OCI-M2 (cell line): Measurements from ENCODE around the gene RERE.

Experiments used
- DNase-seq: peaks from one replicate; lab custom pipeline; 2025; ENCODE audit not compliant: unreplicated experiment; lab: John Stamatoyannopoulos, UW

RERE gene

DNA sequence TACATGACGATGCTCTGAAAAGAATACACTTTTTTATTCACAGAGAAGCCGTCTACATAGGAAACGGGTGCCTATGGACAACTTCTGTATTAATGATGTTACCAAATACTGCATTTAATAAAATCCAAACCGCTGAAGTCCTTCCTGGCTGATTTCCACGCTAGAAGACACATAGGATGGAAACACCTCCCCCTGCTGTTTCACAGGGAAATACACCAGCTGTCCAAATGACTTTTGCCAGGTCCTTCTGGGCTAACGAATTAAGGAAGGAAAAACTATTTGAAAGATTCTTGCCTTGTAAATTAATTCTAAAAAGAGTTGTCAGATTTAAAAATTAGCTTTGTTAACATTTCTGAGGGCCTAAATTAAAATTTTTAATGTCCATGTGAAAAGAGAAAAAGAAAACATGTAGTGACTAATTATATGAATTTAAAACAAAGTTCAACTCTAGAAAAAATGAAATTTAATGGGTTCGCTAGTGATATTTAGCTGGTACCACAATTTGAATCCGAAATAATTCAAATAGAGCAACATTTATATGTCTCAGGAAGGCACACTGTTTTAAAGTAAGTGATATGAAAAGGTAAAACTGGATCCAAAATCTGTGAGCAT, 146.0 kb downstream of the RERE start:
- no peak for DNase-seq

DNA sequence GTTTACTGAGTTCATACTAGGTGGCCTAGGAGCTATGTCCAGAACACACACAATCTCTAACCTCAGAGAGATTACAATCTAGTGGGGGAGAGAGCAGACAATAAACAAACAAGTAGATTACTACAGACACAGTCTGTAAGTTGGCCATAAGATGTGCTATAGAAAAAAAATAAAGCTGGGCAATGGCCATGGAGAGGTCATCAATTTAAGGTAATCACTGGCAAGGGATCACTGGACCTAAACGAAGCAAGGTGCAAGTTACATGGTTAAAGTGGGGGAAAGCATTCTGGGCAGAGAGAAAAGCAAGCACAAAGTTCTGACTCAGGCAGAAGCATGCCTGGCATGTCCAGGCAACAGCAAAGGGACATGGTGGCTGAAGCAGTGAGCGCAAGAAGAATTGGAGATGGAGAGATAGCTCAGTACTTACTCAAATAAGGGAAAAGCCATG, 147.0 kb downstream of the RERE start:
- no peak for DNase-seq

- no peak for DNase-seq
Measured at GRCh38 chr1:8669606-8670335, 147.7 kb downstream of the RERE start.

DNA sequence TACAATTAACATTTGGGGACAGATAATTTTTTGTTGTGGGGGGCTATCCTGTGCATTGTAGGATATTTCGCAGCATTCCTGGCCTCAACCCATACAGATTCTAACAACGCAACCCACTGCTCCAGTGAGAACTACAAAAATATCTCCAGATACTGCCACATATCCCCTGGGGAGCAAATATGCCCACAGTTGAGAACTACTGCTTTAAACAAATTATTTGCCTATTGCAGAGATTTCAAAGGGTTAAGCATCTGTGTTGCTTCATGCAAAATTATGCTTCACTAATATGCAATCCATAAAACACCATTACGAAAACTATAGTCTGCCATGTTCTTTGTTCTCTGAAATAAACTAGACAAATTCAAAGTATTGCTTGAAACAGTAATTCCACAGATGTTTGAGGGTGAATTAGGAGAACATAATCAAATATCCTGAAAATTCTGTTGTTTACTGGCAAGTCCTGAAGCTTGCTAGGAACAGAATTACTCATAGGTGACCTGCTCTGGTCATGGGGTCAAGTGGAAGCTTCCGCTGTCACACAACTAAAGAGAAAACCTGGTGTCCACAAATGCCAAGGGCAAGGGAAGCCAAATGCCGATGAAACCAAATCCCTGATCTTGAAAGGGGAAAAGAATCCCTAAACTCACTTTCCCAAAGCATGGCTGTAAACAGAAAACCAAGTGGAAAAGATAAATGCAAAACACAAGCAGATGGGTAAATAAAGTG, 149.4 kb downstream of the RERE start:
- DNase-seq, result no peak

- DNase-seq, result no peak
Measured at GRCh38 chr1:8666389-8667167, 150.9 kb downstream of the RERE start.

DNA sequence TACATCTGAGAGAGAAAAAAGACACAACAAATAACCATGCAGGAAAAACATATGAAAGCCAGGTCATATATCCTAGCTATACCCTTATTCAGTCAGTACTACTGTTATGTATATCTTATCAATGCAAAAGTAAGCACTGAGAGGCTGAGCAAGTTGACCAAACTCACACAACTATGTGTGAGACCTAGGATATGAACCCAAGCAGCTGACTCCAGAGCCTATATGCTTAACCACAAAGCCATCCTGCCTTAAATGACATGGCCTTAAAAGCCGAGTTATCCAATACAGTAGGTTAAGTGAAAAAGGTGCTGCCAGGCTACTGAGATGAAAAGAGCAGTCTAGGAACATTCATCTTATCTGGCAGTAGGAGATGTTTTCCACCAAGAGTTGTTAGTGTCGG, 151.6 kb downstream of the RERE start:
- no peak for DNase-seq

- no peak for DNase-seq
Measured at GRCh38 chr1:8664887-8665286, 152.6 kb downstream of the RERE start.

DNA sequence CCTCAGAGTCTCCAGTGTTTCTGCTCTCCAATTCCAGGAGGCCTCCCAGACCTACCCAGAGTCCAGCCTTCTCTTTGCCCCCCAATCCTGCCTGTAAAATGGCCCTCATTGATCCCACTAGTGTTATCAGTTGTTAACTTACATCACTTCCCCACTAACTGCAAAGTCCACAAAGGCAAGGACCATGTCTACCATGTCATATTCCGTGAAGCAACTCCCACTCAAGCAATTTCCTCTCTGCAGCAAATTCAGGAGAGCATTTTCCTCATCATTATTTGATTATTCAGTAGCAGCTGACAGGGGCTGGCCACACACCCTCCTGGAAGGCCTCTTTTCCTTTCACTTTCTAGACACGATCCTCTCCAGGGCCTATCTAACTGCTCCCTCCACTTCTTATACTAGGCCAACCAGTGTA, 153.5 kb downstream of the RERE start:
- DNase-seq, result no peak

- no peak for DNase-seq
Measured at GRCh38 chr1:8663090-8663802, 154.2 kb downstream of the RERE start.

DNA sequence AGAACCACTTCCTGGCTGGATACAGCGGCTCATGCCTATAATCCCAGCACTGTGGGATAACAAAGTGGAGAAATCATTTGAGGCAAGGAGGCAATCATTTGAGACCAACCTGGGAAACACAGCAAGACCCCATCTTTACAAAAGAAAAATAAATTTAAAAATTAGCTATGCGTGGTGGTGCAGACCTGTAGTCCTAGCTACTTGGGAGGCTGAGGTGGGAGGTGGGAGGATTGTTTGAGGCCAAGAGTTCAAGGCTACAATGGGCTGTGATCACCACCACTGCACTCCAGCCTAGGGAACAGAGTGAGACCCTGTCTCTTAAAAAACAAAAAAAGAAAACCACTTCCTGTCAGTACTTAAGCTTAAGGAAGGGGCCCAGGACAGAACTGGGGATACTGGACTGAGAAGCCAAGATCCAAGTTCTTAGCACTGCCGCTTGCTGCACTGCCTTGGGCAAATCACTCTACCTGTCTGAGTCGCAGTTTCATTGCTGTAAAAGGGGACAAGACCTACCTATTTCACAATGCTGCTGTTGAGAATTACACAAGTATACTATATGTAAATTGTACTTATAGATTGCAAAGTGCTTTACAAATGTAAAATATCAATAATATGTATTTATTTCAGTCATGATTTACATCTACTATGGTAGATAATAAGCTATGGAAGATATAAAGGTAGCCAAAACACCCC, 154.9 kb downstream of the RERE start:
- no peak for DNase-seq

DNA sequence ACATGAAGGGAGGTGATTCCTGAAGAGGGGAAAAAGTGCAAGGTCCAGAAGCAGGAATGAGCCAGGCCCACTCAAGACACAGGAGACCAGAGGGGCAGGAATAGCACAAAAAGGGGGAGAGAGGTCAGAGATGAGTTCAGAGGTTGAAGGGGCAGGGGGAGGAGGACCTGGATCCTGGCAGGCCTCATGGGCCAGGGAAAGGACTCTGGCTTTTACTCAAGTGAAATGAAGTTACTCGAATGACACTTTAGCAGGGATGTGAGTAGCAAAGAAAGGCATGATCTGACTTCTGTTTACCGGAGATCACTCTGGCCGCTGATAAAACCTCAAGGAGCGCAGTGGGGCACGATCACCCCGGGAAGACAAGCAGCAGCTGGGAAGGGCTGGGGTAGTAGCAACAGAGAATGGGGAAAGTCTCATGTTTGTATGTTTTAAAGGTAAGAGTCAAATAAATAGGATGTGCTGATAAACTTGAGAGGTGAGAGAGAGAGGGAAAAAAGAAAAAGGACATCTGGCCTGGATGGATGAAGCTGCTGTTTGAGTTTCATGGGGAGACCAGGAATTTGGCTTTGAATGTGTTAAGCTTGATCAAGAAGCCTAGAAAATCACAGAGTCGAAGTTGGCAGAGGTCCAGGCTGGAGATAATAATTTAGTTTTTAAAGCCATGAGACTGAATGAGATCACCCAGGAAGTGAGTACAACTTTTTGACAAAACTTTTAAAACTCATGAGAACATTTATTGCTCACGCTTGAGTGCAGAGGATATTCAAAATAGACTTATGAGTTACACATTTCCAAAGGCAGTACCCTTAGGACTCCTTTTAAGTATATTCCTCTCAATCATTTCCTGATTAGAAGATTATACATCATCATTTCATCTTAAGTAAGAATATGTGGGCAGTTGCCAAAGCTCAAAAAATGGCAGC, 156.0 kb downstream of the RERE start:
- DNase-seq, result no peak

GRCh38 chr1:8660411-8660828, 157.0 kb downstream of the RERE start:
- no peak for DNase-seq

- DNase-seq, result no peak
Measured at GRCh38 chr1:8659593-8659992, 157.8 kb downstream of the RERE start.

DNA sequence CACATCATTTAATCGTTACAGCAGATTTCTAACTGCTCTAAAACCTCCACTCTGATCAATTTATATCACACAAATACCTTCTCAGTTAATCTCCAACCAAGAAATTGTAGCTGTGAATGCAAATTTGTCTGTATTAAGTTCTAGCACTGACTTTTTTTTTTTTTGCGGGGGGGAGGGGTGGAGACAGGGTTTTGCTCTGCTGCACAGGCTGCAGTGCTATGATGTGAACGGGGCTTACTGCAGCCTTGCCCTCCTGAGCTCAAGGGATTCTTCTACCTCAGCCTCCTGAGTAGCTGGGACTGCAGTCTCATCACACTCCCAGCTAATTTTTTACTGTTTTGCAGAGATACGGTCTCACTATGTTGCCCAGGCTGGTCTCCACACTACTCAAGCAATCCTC, 163.6 kb downstream of the RERE start:
- no peak for DNase-seq

- DNase-seq, result no peak
Measured at GRCh38 chr1:8652467-8653046, 164.9 kb downstream of the RERE start.

DNA sequence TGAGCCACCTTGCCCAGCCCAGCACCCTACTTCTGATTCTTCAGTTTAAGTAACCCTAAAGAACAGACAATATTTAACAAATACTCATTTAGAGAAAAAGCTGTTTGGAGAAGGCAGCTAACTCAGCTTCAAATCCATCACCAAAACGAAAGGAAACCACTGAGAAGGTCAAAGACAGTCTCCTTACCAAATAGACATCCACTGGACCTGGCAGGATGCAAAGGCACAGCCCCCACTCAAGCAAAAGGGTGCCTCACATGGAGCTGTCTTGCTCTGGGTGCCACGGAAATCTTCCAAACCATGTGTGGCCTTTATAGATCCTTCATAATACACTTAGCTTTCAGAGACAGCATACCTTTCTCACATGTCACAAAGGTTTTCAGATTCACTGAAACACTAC, 165.5 kb downstream of the RERE start:
- DNase-seq, result no peak

GRCh38 chr1:8651236-8651890, 166.1 kb downstream of the RERE start:
- DNase-seq, result no peak

DNA sequence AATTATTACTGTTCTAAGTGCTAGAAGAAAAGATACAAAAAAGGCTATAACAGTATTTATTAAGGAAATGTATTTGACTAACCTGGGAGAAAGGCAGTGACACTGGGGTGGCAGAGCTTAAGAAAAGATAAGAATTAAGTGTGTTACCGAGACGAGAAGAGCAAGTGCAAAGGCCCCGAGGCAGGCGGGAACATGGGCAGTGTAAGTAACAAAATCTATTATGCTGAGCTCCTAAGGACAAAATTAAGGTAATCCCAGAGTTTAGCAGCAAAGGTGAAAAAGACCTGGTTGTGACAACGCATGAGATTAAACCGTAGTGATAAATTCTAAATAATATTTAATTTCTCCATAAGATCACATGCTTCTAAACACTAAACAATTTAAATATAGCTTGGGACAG, 167.6 kb downstream of the RERE start:
- DNase-seq, result no peak
